Gastrocnemius medialis (tissue), 4 donors: ENCODE data around the gene SMIM38.

ENCODE experiments used
- CTCF ChIP-seq, 5 experiments: fragments of 450-650 bp in 3 of 5; fragments of 200-600 bp in 2 of 5; sonication (generic) in 2 of 5; IDR thresholded peaks in 4 of 5; conservative IDR thresholded peaks in 1 of 5; 1 replicate in 4 of 5; 2 replicates in 1 of 5; pipeline ENCODE4 v1.5.1; 2016 to 2019; ENCODE audit warnings: antibody characterized with exemption in 5 of 5, mild to moderate bottlenecking in 3 of 5, moderate library complexity in 3 of 5
- POLR2A ChIP-seq, 2 donors: fragments of 450-650 bp; IDR thresholded peaks; one replicate each; pipeline ENCODE4 v1.6.1; 2017; ENCODE audit warnings: antibody characterized with exemption in 2 of 2, mild to moderate bottlenecking in 2 of 2, moderate library complexity in 2 of 2

GRCh38 chr11:69140635-69141034 is 15.1 kb upstream of the SMIM38 start:
- TF ChIP-seq CTCF (IDR thresholded peaks at IDR 0.05 in 4 of 5, conservative IDR thresholded peaks at IDR 0.05 in 1 of 5) = no peak
- TF ChIP-seq POLR2A (IDR thresholded peaks at IDR 0.05) = no peak
